ENCODE measurements around the gene TNNT3. TPM values are rescaled to one million over a fixed set of nuclear protein-coding genes. Genes with fewer than 3 reads are reported as not detected.

TNNT3 gene
- total RNA-seq, 2 experiments from 2014 or later: 19.1 to 21.9 TPM

- Mint-ChIP-seq H3K9me3 (no peaks in the 10 kb centered on the region), H3K27ac (no peak overlapping the region), H3K36me3 (ENCODE audit: low read depth) (no peaks in the 10 kb centered on the region), H3K4me3 (no peak overlapping the region), H3K27me3 (peaks cover 12% of the 10 kb centered on the region), H3K4me1 (ENCODE audit: low read depth) (peaks cover 11% of the 10 kb centered on the region)
- POLR2A ChIA-PET: no interaction called here
- Histone ChIP-seq H3K4me1 (ENCODE audit: insufficient read depth, low read length) (peaks cover 21% of the 10 kb centered on the region), H3K4me3 (ENCODE audit: low read length) (no peak overlapping the region), H3K27ac (ENCODE audit: low read depth in 1 of 2, low read length in 2 of 2) (no peak overlapping the region), H3K27me3 (ENCODE audit: control insufficient read depth in 1 of 2, insufficient read depth in 2 of 2, low read length in 2 of 2) (no peaks in the 10 kb centered on the region), H3K36me3 (ENCODE audit: insufficient read depth, low read length) (no peaks in the 10 kb centered on the region), H3K9me3 (ENCODE audit: control insufficient read depth in 1 of 2, insufficient read depth in 1 of 2, low read length in 2 of 2) (no peaks in the 10 kb centered on the region)
- intact Hi-C loops (cut with DNase I, micrococcal nuclease): no loop called here
- TF ChIP-seq CTCF (IDR thresholded peaks at IDR 0.05): no peak
- CTCF ChIA-PET: no interaction called here
- ATAC-seq (ENCODE audit: poor library complexity) (no peak), DNase-seq (no peak)
These were observed 6.0 kb upstream of the TNNT3 start for GRCh38 chr11:1913271-1914060.

GRCh38 chr11:1915795-1916131 lies 3.7 kb upstream of the TNNT3 start:
- no peak for ATAC-seq (ENCODE audit: poor library complexity)
- Histone ChIP-seq H3K36me3 (ENCODE audit: insufficient read depth, low read length) (no peaks in the 10 kb centered on the region), H3K27ac (ENCODE audit: low read depth in 1 of 2, low read length in 2 of 2) (no peak overlapping the region), H3K4me3 (ENCODE audit: low read length) (no peak overlapping the region), H3K4me1 (ENCODE audit: insufficient read depth, low read length) (peaks cover 24% of the 10 kb centered on the region), H3K27me3 (ENCODE audit: control insufficient read depth in 1 of 2, insufficient read depth in 2 of 2, low read length in 2 of 2) (no peaks in the 10 kb centered on the region), H3K9me3 (ENCODE audit: control insufficient read depth in 1 of 2, insufficient read depth in 1 of 2, low read length in 2 of 2) (no peaks in the 10 kb centered on the region)
- peaks cover 11% of the 10 kb centered on the region for H3K4me1 Mint-ChIP-seq (ENCODE audit: low read depth)
- TF ChIP-seq CTCF (IDR thresholded peaks at IDR 0.05): no peak
- H3K9me3 Mint-ChIP-seq: no peaks in the 10 kb centered on the region
- DNase-seq: no peak
- intact Hi-C loops (cut with DNase I, micrococcal nuclease): loop anchor here in 1 of 2 experiments (1.0 to 5.0 kb wide), 3 partner anchors 22 to 33 kb away; no protein-coding TSS in a partner anchor
- peak overlapping the region; percentile 10 for H3K27ac Mint-ChIP-seq
- peaks cover 12% of the 10 kb centered on the region for H3K27me3 Mint-ChIP-seq
- no peaks in the 10 kb centered on the region for H3K36me3 Mint-ChIP-seq (ENCODE audit: low read depth)
- CTCF ChIA-PET: no interaction called here
- H3K4me3 Mint-ChIP-seq: no peak overlapping the region
- POLR2A ChIA-PET: interaction anchor here (1.3 to 2.8 kb wide), 2 partner anchors 26 to 65 kb away, joined by 3 to 40 read pairs; partner anchors contain the start of gene PRR33

- DNase-seq: peak in 2 of 14 experiments; percentile 24 to 33
- ChIA-PET CTCF (no interaction called here), POLR2A (interaction anchor here (0.9 to 2.8 kb wide), 6 partner anchors 26 to 68 kb away, joined by 3 to 40 read pairs (median 5); partner anchors contain the start of genes LSP1 and PRR33)
These were observed 3.1 kb upstream of the TNNT3 start for GRCh38 chr11:1916132-1916985.

More at GRCh38 chr11:1916132-1916985, 3.1 kb upstream of the TNNT3 start:
- H3K9me3 Mint-ChIP-seq: no peaks in the 10 kb centered on the region
- H3K4me1 ChIP-seq (ENCODE audit: insufficient read depth, low read length): peaks cover 28% of the 10 kb centered on the region
- H3K36me3 ChIP-seq (ENCODE audit: insufficient read depth, low read length): no peaks in the 10 kb centered on the region
- TF ChIP-seq CTCF (IDR thresholded peaks at IDR 0.05): no peak
- ATAC-seq (ENCODE audit: poor library complexity): no peak
- no peak overlapping the region for H3K4me3 Mint-ChIP-seq
- no peaks in the 10 kb centered on the region for H3K36me3 Mint-ChIP-seq (ENCODE audit: low read depth)
- H3K27me3 ChIP-seq (ENCODE audit: control insufficient read depth in 1 of 2, insufficient read depth in 2 of 2, low read length in 2 of 2): no peaks in the 10 kb centered on the region
- peaks cover 11% of the 10 kb centered on the region for H3K4me1 Mint-ChIP-seq (ENCODE audit: low read depth)
- H3K27me3 Mint-ChIP-seq: peaks cover 12% of the 10 kb centered on the region
- H3K27ac ChIP-seq (ENCODE audit: low read depth in 1 of 2, low read length in 2 of 2): no peak overlapping the region
- peak overlapping the region; percentile 10 for H3K27ac Mint-ChIP-seq
- no peak overlapping the region for H3K4me3 ChIP-seq (ENCODE audit: low read length)
- no peaks in the 10 kb centered on the region for H3K9me3 ChIP-seq (ENCODE audit: control insufficient read depth in 1 of 2, insufficient read depth in 1 of 2, low read length in 2 of 2)
- intact Hi-C loops (cut with DNase I, micrococcal nuclease): loop anchor here in 1 of 2 experiments (1.0 to 5.0 kb wide), 2 partner anchors 23 to 34 kb away; no protein-coding TSS in a partner anchor
